HG02852 (cell line): ENCODE measurements around the gene INSRR.

Experiments
- ATAC-seq: cut with Tn5 transposase; IDR thresholded peaks from one replicate; pipeline ENCODE4 v1.9.1; 2021; ENCODE audit warnings: mild to moderate bottlenecking, moderate library complexity; ENCODE audit not compliant: unreplicated experiment

The INSRR gene

DNA sequence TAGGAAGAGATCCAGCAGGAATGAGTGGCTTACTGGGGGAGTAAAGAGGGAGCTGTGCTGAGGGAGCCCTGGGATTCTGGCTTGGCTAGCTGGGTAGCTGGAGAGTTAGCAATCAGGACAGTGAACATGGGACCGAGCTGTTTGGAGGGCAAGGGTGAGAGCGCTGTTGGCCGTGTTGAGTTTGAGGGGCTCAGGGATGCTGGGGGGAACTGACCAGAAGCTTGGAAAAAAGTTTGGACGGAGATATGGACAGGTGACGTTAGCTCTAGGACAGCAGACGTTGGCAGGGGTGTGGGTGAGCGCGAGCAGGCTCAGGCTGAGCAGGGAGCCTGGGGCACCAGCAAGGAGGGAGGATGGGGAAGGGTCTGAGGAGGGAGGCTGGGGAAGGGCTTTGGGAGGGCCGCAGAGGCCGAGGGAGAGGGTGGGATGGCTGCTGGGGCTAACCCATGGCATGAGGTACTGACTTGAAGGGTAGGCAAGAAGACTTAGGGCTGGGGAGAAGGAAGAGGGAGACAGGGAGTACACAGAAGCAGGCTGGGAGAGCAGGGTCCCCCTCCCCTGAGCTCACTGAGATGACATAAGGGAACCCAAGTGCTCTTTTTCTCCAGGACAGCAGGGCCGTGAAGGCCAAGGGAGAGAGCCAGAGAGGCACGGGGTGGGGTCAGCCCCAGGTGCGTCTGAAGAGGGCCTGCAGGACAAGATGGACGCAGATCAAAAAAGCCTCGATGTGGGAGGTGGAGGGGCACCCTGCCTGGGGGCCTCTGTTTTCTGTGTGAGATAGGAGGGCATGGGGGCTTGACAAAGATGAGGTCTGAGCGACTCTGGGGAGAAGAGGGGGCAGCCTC lies 50.5 kb downstream of the INSRR start:
- ATAC-seq = no peak

DNA sequence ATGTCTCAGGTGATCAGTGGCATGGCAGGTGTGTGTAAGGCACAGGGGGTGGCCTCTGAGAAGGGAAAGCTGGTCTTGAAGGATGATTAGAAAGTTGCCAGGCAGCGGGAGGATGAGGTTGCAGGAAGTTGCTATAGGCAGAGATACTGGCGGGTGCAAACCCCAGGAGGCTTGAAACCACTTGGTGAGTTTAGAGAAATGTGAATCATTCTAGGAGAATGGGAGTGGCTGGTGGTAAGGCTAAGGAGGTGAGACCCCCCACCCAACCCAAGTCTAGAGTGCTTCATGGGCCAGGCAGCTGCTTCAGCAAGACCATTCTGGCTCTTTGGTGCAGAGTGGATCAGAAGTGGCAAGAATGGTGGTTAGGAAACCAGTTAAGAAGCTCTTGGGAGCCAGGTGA lies 51.3 kb downstream of the INSRR start:
- ATAC-seq = no peak

DNA sequence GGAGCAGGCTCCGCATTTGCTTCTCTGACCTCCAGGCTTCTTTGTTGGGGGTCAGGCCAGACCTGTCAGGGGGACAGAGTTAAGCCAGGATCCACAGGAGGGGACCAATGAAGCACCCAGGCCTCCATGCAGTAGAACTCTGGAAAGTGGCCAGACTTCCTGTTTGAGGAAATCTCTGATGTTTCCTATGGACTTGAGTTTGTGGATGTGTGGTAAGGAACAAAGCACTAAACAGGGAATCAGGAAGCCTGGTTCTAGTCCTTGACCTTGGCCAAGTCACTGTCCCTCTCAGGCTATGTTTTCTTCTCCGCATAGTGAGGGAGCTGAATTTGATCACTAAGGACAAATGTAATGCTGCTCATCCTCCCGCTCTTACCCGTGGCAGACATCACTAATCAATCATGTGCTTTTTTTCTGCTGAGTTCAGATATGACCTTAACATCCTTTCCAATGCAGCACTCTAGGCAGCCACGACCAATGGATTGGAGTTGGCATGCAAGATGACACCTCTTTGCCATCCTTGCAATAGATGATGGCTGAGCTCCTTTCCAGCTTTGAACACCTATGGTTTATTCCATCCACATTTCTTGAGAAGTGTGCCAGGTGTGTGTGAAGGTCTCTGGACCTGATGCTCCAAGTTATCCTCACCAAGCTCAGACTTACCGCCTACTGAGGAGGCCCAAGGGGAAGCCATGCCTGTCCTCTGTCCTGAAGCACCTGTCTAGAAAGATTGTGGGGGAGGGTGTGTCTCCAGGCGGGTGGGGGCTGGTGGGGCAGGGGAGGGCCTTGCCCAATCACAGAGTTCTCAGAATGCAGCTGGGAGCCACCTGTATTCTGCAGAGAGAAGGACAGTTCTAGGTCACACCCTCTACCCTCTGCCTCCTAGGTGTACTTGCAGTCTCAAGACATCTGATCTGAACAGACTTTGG lies 52.1 kb downstream of the INSRR start:
- ATAC-seq = no peak

DNA sequence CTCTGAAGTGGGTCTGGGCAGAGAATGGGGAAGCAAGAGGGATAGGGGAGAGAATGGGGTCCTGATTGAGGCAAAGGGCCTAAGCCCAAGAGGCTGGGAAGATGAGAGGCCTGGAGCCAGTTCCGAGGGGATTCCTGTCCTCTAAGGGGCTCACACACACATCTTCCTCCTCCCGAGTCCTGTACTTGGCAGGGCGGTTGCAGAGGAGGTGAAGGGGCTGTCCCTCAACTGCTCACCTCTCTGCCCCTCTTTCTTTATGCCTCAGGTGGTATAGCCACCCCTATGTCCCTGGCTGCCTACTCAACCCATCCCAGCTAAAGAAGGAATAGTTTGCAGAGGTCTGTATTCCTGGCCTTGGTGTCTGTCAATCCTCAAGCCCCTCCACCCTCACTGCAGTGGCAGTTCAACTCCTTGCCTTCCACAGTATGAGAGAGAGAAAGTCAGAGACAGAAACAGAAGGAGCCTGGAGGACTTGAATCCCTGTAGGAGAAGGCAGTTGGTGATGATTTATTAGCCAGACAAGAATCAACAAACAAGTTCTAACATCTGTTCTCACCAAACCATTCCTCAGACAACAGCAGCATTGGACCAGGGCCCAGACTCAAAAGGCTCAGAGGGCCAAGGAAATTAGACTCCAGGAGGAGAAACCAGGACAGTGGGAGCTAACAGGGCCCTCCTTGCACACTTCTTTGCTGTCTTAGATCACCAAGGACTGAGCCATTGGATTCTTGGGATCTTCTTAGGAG lies 53.0 kb downstream of the INSRR start:
- no peak for ATAC-seq

DNA sequence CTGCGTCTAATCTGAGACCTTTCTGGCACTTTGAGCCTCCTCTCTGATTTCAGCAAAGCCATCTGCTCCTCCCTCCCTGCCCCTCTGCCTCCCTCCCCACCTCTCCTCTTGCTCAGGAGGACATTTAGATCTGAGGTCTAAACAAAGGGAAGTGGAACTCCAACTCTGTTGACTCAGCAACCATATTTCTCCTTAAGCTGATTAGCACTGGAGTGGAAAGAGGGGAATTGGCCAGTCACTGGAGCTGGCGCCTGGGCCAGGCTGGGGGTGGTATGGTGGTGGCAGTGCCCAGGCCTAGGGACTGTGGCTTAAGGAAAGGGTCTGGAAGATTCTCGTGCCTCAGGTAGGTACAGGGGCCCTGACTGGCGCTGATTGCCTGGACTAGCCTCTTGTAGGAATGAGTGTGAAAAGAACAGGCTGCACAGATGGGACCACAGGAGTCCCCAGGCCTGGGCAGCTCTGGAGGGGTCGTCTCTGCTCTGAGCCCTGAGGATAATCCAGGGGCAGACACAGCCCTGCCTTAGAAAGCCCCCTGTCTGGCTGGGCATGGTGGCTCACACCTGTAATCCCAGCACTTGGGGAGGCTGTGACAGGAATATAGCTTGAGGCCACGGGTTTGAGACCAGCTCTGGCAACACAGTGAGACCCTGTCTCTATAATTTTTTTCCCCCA lies 54.2 kb downstream of the INSRR start:
- ATAC-seq = no peak

DNA sequence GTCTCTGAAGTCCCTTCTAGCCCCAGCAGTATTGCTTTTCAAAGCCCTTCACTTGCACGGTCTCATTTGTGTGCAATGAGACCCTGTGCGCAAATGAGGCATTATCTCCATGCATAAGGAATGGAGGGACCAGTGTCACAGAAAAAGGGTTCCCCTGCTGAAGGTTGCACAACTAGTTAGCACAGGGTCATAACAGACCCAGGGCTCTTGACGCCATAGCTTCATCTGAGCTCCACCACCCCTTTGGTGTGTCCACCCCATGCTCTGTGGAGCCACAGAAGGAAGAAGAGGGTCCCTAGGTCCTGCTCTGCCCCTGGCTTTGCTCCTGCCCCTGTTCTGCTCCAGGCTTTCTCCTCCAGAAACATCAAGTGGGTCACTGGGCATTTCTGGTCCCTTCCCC lies 54.9 kb downstream of the INSRR start:
- no peak for ATAC-seq

DNA sequence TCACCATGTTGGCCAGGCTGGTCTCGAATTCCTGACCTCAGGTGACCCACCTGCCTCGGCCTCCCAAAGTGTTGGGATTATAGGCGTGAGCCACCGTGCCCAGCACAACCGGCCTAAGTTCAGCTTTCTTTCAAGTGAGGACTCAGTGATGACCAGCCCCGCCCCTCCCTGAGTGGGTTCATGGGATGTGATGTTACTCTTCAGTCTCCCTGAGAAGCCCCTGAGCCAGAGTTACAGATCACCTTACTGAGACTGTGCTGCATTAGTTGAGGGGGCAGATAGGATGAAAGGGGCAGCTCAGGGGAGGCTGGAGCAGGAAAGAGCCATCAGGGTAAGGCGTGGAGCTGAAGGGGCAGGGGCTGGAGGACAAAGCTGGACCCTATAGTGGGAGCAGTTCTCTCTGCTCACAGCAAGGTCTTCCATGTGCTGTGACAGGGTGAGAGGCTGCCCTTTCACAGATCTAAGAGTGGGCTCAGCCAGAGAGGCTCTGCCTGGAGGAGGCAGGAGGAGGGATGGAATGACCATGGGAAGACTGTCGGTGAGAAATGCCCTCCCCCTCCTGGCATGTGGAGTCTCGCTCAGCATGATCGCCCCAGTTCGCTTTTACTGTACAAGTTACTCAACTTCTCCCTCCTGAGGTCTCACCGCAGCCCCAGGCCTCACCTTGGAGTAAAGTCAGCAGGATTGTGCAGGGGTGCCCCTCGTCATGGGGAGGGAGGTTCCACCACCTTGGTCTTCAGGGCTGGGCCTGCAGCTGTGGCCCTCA lies 55.6 kb downstream of the INSRR start:
- no peak for ATAC-seq

DNA sequence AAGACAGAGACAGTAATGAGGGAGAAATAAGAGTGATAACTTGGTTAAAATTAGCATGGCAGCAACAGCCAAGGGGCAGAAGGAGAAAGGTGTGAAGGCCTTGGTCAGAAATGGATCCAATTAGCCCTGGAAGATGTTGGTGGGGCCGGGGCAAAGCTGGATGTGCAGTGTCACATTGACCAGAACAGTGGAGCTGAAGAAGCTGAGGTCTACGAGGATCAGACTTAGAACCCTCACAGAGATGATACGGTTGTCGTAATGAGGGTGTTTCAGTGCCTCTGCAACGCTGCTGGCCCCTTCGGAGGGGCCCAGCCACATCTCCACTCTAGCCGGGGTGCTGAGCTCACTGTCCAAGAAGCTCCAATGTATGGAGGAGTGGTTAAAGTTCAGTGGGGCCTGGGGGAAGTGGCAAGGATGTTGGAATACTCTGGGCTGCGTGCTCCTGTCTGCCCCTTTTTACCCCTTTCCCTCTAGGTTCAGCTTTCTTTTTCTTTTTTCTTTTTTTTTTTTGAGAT lies 56.4 kb downstream of the INSRR start:
- no peak for ATAC-seq

DNA sequence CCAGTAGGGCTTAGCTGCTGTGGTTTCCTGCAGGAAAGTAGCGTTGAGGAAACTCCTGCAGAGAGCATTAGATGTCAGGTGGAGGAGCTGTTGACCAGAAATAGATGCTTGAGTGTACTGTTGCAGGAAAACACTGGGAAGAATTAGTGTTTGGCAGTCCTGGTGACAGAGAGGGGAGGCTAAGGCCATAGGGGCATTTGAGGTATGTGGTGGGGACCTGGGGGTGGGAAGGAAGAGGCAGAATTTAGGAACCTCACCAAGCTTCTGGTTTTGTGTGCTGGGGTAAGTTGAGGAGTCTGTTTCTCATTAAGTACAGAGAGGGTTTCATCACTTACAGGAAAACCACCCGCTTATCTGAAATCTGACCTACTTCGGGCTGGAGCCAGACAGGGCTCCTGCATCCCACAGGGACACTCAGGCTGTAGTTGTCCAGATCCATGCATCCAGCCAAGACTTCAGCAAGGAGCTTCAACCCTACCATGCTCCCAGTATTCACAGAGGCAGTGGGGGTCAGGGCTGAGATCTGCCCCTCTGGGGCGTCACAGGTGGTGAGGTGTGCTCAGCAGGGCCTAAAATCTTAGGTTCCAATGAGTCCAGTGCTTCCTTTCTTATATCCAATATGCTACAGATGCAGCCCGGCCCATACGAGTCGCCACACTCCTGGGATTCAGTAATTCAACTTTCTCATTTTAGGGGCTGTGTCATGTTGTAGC lies 57.4 kb downstream of the INSRR start:
- no peak for ATAC-seq

DNA sequence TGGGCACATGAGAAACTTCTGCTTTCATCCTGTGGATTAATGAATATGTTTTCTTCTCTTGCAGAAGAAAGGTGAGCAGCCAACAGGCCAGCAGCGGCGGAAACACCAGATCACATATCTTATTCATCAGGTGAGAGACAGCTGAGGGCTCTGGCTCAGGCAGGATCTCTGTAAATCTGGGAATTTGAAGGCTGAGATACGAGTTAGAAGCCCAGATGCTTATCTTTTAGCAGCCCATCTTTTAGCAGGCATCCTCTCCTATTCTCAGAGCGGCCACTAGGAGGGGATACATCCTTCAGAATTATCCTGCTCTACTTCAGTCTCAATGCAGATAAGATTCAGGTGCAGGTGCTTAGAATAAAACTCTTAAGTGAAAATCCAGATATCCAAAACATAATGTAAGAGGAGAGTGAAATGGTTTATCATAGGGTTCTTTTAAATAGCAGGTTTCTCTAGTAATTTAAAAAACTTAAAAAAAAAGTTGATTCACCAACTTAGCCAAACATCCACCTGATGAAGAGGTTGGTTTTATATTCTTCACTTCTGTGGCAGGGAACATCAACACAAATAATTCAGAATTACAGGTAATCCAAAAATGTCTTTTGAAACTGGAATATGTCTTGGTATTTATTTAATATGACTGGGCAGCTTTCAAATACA lies 61.6 kb downstream of the INSRR start:
- no peak for ATAC-seq

DNA sequence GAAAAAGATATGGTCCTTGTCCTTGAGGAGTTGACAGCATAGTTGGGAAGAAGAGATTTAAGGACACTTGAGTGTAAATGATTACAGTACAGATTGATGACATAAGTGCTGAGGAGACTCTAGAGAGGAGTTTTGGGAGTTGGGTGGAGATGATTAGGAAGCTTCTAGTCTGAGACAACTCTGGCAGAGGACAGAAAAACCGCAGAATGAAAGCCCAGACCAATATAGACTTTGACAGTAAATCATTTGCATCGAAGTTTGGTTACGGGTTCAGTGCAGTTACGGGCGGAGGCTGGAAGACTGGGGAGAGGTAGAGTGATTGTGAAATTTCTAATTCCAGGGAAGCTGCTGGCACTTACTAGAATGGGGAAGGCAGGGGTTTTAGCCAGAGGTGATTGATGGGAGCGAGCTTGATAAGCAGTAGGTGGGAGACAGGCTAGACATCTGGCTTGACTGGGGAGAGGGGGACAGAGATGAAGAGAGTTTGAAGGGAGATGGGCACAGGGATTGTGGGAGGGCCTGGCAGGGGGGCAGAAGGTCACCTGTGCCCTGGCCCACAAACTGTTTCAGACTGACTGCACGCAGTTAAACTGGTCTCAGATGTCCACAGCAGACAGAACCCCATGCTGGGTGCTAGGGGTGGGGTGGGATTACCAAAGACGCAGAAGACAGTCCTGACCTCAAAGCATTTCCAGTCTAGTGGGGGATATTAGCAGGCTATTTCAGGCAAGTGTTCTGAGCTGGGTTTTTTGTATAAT lies 62.4 kb downstream of the INSRR start:
- no peak for ATAC-seq

DNA sequence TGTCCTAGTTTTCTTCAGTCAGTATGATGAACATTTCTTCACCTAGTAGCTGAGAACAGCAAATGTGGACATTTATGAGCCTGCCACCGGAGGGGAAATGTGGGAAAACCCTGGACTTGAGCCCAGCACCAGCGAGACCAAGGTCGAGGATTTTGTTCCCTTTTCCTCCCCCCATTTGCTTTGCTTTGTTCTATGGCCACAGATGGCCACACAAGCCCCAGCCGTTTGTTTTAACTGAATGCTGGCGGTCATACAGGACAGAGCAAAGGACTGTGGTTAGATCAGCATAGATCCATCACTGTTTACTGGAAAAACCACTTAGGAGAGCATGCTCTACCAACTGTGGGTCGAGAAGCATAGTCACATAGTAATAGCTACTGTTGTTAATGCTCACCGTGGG lies 63.1 kb downstream of the INSRR start:
- ATAC-seq = no peak

DNA sequence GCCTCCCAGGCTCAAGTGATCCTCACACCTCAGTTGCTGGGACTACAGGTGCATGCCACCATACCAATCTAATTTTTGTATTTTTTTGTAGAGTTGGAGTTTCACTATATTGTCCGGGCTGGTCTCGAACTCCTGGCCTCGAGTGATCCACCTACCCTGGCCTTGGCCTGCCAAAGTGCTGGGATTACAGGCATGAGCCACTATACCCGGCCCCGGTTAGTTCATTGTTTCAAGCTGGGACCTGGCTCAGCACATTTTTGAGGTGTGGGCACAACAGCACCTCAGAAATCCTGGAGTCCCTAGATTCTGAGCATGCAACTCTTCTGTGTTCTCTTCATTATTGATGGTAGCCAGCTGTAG lies 63.6 kb downstream of the INSRR start:
- ATAC-seq = no peak

DNA sequence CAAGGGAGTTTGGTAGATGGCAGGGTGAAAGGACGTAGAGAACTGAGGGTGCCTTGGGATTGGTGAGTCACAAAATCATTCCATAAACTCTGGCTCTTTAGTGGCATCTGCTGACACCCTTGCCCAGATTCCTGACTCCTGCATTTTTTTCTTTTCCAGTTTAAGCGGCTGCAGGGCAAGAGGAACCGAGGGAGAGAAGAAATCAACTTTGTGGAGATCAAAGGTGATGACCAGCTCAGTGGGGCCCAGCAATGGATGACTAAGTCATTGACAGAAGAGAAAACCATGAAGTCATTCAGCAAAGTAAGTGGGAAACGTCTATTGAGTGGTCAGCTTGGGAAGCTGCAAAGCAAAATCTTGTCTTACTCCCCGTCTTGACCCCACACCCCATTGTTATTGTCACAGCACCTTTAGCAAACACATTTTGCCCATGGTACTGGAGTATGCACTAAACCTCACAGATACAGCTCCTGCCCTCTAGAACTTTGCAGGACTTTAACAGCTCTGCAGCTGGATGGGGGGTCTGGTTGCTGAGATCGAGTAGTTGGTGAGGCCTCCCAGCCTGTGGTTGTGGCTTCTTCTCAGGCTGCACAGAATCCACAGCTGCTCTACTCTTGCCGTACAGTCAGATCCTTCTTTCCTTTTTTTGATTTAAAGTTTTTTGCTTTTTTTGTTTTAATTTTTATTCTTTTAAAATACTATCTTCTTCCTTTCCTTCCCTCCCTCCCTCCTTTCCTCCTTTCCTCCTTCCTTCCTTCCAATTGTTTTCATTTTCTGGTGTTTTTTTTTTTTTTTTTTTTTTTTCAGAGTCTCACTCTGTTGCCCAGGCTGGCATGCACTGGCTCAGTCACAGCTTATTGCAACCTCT lies 64.2 kb downstream of the INSRR start:
- ATAC-seq = no peak
